ENCODE measurements around the gene FBXO31. TPM values are rescaled to one million over a fixed set of nuclear protein-coding genes. Genes with fewer than 3 reads are reported as not detected.

Gene FBXO31
- total and polyA plus RNA-seq, 9 of the 15 experiments (the other 6 are each of a cell fraction or from before 2014, with no cell fraction given) = 0.18 to 33.3 (median 10.9) TPM

DNA sequence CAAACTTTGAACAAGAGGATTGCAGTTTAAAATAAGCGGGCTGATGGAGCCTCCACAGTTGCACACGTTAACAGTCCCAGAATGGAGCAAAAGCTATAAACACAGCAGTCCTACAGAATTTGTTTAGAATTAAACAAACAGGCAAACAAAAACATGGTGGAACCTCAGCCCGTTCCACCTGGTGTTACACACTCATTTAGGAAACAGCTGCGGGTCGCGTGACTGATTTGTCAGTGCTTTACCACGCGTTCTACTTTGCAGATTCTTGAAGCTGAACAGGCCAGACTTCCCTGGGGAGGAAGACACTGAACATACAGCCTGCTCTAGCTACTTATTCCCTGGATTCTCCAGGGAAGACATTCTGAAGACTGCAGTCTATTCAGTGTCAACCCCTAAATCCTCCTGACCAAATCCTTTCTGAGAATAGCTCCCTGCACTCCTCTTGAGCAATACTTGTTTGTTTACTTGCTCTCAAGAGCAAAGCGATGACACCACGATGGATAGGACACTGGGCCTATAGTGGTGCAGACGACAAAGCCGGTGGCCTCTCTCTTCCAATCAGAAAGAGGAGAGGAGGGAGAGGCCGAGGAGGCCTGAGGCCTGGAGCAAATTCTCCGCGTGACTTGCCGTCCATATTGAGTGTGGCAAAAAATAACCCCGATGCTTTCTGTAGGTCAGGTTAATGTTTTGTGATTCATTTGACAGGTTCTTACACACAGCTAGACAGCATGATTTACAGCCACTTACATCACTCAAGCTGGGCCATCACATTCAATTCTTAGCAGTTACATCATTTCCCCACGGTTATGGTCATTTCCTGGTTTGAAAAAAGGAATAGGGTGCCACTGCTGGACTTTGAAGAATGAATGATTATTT, 4.6 kb upstream of the FBXO31 start (continued):
- TF ChIP-seq GMEB1 (CRISPR knock-in tag; IDR thresholded peaks at IDR 0.05) (0 out of 2 replicates have a peak, but pooled peaks have one; percentile 29), NFE2 (IDR thresholded peaks at IDR 0.05; ENCODE audit: low read depth) (peak; percentile 12; the same call in 1 of the 2 replicates), MIER1 (IDR thresholded peaks at IDR 0.05; ENCODE audit: low read depth) (0 out of 2 replicates have a peak, but pooled peaks have one; percentile 24), THRA (IDR thresholded peaks at IDR 0.05) (no peak), RBM22 (IDR thresholded peaks at IDR 0.05; ENCODE audit: low read depth, low read length, poor library complexity, severe bottlenecking) (no peak), EWSR1 (IDR thresholded peaks at IDR 0.05; ENCODE audit: borderline replicate concordance, low read depth, partially characterized antibody) (no peak), PHF21A (IDR thresholded peaks at IDR 0.05; ENCODE audit: borderline replicate concordance, low read depth) (no peak), KLF16 (IDR thresholded peaks at IDR 0.05) (no peak), YBX1 (IDR thresholded peaks at IDR 0.05) (no peak), SP1 (CRISPR knock-in tag; IDR thresholded peaks at IDR 0.05) (peak; percentile 93), FOXJ3 (CRISPR knock-in tag; IDR thresholded peaks at IDR 0.05) (peak; percentile 46; the same call in 1 of the 2 replicates), RBFOX2 (IDR thresholded peaks at IDR 0.05; ENCODE audit: low read depth, low read length) (peak; percentile 57), RBM25 (IDR thresholded peaks at IDR 0.05; ENCODE audit: low read depth, low read length, severe bottlenecking) (peak; percentile 87), RBM39 (optimal IDR thresholded peaks at IDR 0.05; ENCODE audit: low read depth, low read length) (no peak), ZNF444 (CRISPR knock-in tag; IDR thresholded peaks at IDR 0.05) (no peak), ZNF146 (CRISPR knock-in tag; IDR thresholded peaks at IDR 0.05; ENCODE audit: unreplicated experiment) (no peak), RBM34 (IDR thresholded peaks at IDR 0.05; ENCODE audit: borderline replicate concordance, insufficient read depth, low read length) (no peak), HINFP (tag; conservative IDR thresholded peaks at IDR 0.05; ENCODE audit: low read depth) (peak; percentile 78), MAFG (tag; conservative IDR thresholded peaks at IDR 0.05) (no peak), ZBTB26 (CRISPR knock-in tag; IDR thresholded peaks at IDR 0.05) (no peak), SMAD1 (IDR thresholded peaks at IDR 0.05; ENCODE audit: low read depth, low read length, partially characterized antibody) (peak; percentile 92), DDX20 (tag; IDR thresholded peaks at IDR 0.05; ENCODE audit: low read depth) (peak; percentile 75), ZNF79 (CRISPR knock-in tag; IDR thresholded peaks at IDR 0.05; ENCODE audit: low read depth) (0 out of 2 replicates have a peak, but pooled peaks have one; percentile 36)

Measured in K562 (cell line).